ENCODE data around the gene CAMTA1. TPM values are rescaled to one million over a fixed set of nuclear protein-coding genes. Genes with fewer than 3 reads are reported as not detected.

Gene CAMTA1
- total RNA-seq, 2 donors from 2014 or later, result 55.3 to 69.5 TPM

DNA sequence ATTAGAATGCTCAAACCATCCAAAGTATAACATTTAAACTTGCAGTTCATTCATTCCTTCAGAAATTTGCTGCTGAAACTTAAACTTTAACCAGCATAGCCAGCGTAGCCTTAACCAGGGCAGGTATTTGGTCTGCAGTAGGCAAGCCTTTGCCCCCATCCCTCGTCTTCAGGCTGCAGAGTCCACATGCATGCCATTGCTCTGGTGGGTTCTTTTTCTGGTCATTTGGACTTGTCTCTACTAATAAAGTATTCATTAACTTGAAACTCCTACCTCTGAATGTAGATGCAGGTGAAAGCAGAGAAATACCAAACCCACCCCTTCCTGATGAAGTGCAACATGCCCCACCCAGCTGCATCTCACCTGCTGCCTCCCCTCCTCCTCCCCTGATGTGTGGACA, 100.2 kb downstream of the CAMTA1 start:
- DNase-seq, result no peak
- Mint-ChIP-seq H3K4me3 (no peak overlapping the region), H3K27ac (no peak overlapping the region), H3K4me1 (peaks cover 6% of the 10 kb centered on the region), H3K27me3 (no peaks in the 10 kb centered on the region), H3K36me3 (ENCODE audit: low read depth) (peaks cover 6% of the 10 kb centered on the region)
- H3K9me3 ChIP-seq (ENCODE audit: control insufficient read depth, low read length, poor library complexity, severe bottlenecking), result no peaks in the 10 kb centered on the region
- no peak for ATAC-seq

DNA sequence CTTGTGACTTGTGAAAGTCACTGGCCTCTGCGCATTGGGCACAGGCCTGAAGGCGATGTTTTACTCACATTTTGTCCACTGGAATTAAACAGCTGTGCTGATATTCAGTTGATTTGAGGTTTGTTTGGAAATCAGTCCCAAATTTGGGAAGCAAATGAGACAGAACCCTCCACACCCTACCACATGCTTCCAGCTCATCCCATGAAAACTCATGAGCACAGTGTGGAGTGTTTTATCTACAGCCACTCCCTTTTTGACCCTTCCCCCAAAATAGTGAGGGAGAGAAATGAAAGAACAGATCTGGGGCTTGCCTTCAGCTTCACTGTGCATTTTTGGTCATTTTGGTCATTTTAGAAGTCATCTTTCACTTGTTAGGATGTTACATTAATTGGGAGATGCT, 101.3 kb downstream of the CAMTA1 start:
- H3K9me3 ChIP-seq (ENCODE audit: control insufficient read depth, low read length, poor library complexity, severe bottlenecking), result no peaks in the 10 kb centered on the region
- DNase-seq, result no peak
- no peak for ATAC-seq
- H3K27ac Mint-ChIP-seq, result peak overlapping the region; percentile 41
- H3K4me3 Mint-ChIP-seq, result no peak overlapping the region
- H3K27me3 Mint-ChIP-seq, result no peaks in the 10 kb centered on the region
- H3K36me3 Mint-ChIP-seq (ENCODE audit: low read depth), result peaks cover 3% of the 10 kb centered on the region
- H3K4me1 Mint-ChIP-seq, result peaks cover 6% of the 10 kb centered on the region

DNA sequence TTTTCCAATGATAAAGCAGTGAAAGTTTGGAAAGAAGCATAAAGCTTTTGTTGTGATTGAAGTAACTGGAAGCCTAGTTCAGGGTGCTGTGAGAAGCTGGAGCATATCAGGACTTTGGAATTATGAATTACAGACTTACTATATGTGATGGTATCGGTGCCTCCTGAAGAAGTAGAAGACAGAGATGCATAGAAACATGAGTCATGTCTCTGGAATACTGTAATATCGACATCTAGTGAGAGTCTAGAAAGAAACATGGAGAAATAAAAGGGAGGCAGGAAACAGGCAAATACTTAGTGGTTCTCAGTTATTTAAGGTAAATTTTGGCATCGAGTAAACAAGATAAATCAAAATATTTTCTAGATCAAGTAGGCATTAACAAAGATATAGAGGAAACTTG, 103.0 kb downstream of the CAMTA1 start:
- ATAC-seq (no peak), DNase-seq (no peak)
- Mint-ChIP-seq H3K4me1 (peaks cover 6% of the 10 kb centered on the region), H3K27ac (peak overlapping the region; percentile 41), H3K27me3 (no peaks in the 10 kb centered on the region), H3K36me3 (ENCODE audit: low read depth) (peaks cover 3% of the 10 kb centered on the region), H3K4me3 (no peak overlapping the region)
- no peaks in the 10 kb centered on the region for H3K9me3 ChIP-seq (ENCODE audit: control insufficient read depth, low read length, poor library complexity, severe bottlenecking)

DNA sequence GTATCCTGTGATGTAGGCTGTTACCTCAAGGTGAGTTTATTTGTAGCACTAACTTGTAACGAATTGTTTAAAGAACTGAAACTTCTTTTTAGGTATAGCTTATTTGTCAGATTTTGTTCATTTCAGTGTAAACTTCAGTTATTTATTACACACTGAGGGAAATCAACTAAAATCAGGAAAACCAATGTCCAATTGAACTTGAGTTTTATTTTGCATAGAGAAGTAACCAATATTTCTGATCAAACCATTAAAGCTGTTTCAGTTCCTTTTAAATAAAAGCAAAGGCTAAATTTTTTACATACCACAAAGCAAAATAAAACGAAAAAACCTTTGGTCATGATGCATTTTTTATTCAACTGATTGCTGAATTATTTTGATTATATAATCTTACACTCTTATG, 103.6 kb downstream of the CAMTA1 start:
- ATAC-seq, result no peak
- H3K36me3 Mint-ChIP-seq (ENCODE audit: low read depth), result peaks cover 3% of the 10 kb centered on the region
- no peak overlapping the region for H3K27ac Mint-ChIP-seq

DNA sequence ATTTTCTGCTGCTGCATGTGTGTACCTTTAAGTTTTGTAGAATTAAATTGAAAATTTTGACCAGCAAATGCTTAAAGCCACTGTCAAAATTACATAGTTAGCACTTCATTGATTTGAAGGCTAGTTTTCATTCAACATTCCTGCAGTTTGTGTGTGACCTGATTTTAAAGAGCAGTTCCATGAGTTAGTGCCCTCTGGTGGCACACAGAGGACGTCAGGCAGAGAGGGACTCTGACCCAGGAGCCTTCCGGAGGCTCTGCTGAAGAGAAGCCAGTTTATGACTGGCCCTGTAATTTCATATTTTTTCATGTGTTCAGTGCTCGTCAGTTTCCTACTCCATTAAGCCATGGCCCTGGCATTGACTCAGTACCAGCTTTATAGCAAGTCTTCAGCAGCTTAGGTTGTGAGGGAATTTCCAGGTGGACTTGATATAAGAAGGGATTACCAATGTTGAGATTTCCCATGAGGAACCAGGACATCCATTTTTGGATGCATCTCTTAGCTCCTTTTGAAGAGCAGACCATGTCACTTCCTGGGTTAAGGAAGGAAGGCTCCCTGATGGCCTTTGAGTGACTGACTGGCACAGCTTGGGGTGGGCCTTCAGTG, 104.7 kb downstream of the CAMTA1 start:
- H3K9me3 ChIP-seq (ENCODE audit: control insufficient read depth, low read length, poor library complexity, severe bottlenecking), result no peaks in the 10 kb centered on the region
- Mint-ChIP-seq H3K4me3 (no peak overlapping the region), H3K36me3 (ENCODE audit: low read depth) (peaks cover 3% of the 10 kb centered on the region), H3K27ac (no peak overlapping the region), H3K27me3 (no peaks in the 10 kb centered on the region), H3K4me1 (peaks cover 11% of the 10 kb centered on the region)
- DNase-seq (peak in 1 of 3 donors; percentile 12), ATAC-seq (peak; percentile 57)

More for the DNA sequence above, 103.6 kb downstream of the CAMTA1 start:
- DNase-seq, result no peak
- Mint-ChIP-seq H3K4me3 (no peak overlapping the region), H3K27me3 (no peaks in the 10 kb centered on the region), H3K4me1 (peaks cover 9% of the 10 kb centered on the region)
- no peaks in the 10 kb centered on the region for H3K9me3 ChIP-seq (ENCODE audit: control insufficient read depth, low read length, poor library complexity, severe bottlenecking)

DNA sequence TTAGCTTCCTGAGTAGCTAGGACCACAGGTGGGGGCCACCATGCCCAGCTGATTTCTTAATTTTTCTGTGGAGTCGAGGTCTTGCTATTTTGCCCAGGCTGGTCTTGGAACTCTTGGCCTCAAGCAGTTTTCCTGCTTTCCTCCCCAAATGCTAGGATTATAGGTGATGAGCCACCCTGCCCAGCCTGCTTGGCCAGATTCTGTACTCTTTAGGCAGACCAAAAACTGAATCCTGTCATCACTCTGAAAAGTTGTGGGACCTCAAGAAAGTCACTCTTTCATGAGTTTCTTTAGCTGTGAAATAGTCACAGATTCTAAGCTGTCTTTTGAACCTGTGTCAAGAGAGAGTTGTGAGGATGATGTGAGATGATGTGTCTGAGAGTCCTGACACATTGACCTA, 105.4 kb downstream of the CAMTA1 start:
- Mint-ChIP-seq H3K27me3 (no peaks in the 10 kb centered on the region), H3K4me1 (peaks cover 10% of the 10 kb centered on the region), H3K36me3 (ENCODE audit: low read depth) (peaks cover 7% of the 10 kb centered on the region), H3K27ac (no peak overlapping the region), H3K4me3 (no peak overlapping the region)
- ATAC-seq (no peak), DNase-seq (no peak)
- no peaks in the 10 kb centered on the region for H3K9me3 ChIP-seq (ENCODE audit: control insufficient read depth, low read length, poor library complexity, severe bottlenecking)

DNA sequence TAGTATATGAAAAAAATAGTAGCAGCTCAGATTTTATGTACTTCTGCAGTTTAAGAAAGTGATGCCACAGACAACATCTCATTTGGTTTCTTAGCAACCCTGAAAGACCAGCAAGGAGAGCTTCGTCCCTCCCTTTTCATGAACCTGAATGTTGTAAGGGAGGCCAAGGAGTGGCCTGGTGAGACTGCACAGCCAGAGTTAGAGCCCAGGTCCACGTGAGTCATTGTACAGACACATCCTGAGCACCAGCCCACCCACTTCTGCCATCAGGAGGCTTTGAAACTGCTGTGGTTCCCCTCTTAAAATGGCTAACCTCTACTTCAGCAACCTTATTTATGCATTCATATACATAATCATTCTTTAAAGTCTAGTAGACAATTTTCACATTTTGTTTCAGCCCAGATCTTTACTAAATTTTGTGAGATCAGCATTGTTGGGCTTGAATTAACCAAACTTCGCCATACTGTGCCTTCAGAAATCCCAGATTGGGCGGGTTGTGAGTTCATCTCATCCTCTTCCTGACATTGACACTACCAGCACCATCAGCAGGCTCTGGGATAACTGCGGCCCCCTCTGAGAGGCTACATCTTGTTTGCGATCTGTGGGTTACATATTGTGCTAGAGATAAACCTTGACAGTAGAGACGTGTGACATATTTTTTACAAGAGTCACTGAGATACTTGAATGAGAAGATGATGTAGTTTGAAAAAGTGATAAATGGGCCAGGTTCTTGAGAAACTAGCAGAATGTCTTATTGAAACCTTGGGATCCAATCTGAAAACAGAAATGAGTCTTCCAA, 106.7 kb downstream of the CAMTA1 start:
- H3K4me3 Mint-ChIP-seq, result no peak overlapping the region
- no peak for DNase-seq
- no peak overlapping the region for H3K27ac Mint-ChIP-seq
- H3K27me3 Mint-ChIP-seq, result no peaks in the 10 kb centered on the region
- peaks cover 7% of the 10 kb centered on the region for H3K4me1 Mint-ChIP-seq
- no peaks in the 10 kb centered on the region for H3K9me3 ChIP-seq (ENCODE audit: control insufficient read depth, low read length, poor library complexity, severe bottlenecking)
- H3K36me3 Mint-ChIP-seq (ENCODE audit: low read depth), result peaks cover 8% of the 10 kb centered on the region
- ATAC-seq, result no peak

DNA sequence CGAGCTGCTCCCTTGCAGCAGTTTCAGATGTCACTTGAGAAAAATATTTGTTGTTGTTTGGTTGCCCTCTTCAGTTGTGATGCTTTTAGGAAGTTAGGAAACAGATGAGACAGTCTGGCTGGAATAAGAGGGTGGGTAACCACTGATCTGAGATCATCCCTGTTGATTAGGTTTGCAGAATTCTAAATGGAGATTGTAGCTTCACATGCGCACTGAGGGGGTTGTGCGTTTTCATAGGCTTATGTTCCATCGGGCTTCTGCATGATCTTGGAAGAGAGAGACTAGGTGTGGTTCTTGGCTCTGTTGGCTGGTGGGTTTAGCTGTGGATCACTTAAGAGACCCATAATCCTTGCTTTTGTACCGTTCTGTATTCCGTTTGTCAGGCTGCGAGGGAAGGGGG, 108.1 kb downstream of the CAMTA1 start:
- no peak overlapping the region for H3K4me3 Mint-ChIP-seq
- H3K4me1 Mint-ChIP-seq, result peaks cover 4% of the 10 kb centered on the region
- ATAC-seq (no peak), DNase-seq (no peak)
- H3K9me3 ChIP-seq (ENCODE audit: control insufficient read depth, low read length, poor library complexity, severe bottlenecking), result no peaks in the 10 kb centered on the region
- H3K27ac Mint-ChIP-seq, result peak overlapping the region; percentile 43
- H3K27me3 Mint-ChIP-seq, result no peaks in the 10 kb centered on the region
- peaks cover 5% of the 10 kb centered on the region for H3K36me3 Mint-ChIP-seq (ENCODE audit: low read depth)

DNA sequence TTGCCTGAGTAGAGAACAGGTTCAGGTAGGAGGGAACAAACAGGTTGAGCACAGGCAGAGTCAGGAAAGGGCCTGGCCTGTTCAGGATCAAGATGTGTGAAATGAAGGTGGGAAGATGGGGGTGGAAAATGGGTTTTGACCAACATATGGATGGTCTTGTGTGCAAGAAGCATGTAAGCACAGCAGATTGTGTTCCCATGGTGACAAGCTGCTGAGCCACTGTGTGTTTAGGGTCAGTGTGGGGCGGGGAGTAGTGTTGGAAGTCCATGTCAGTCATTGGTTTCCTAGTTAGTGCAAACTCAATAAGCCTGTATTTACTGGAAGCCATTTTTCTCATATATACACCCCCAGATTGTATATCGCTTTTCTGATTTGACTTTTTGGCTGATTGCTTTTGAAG, 111.9 kb downstream of the CAMTA1 start:
- ATAC-seq, result no peak
- Mint-ChIP-seq H3K27ac (no peak overlapping the region), H3K27me3 (no peaks in the 10 kb centered on the region), H3K4me3 (no peak overlapping the region), H3K36me3 (ENCODE audit: low read depth) (peaks cover 5% of the 10 kb centered on the region), H3K4me1 (peaks cover 6% of the 10 kb centered on the region)
- no peaks in the 10 kb centered on the region for H3K9me3 ChIP-seq (ENCODE audit: control insufficient read depth, low read length, poor library complexity, severe bottlenecking)
- no peak for DNase-seq

DNA sequence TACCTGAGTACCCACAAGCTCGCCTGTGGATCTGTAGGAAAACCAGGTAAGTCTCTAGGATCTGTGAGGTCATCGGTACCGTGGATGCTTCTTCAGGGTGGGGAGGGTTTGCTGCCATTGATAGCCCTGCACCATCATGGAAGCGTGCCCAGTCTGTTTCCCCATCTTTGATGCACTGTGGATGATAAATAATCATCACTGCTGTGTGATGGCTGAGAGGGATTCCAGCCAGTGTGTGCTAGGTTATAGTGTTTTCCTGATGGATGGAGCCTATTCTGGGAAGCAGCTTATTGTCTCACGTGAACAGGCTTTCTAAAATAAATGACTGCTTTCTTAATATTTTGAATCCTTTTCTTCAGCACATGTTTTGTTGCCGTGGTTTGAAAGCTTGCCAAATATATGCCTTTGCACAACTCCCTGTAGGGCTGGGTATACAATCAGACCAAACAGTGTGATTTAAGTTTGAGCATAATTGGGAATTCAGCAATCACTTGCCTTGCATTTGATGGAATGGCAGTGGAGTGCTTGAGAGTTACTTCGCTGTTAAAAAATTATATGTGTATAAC, 113.8 kb downstream of the CAMTA1 start:
- H3K27me3 Mint-ChIP-seq, result no peaks in the 10 kb centered on the region
- peaks cover 4% of the 10 kb centered on the region for H3K4me1 Mint-ChIP-seq
- DNase-seq, result no peak
- no peak overlapping the region for H3K27ac Mint-ChIP-seq
- H3K4me3 Mint-ChIP-seq, result no peak overlapping the region
- peaks cover 5% of the 10 kb centered on the region for H3K36me3 Mint-ChIP-seq (ENCODE audit: low read depth)
- H3K9me3 ChIP-seq (ENCODE audit: control insufficient read depth, low read length, poor library complexity, severe bottlenecking), result no peaks in the 10 kb centered on the region
- no peak for ATAC-seq

DNA sequence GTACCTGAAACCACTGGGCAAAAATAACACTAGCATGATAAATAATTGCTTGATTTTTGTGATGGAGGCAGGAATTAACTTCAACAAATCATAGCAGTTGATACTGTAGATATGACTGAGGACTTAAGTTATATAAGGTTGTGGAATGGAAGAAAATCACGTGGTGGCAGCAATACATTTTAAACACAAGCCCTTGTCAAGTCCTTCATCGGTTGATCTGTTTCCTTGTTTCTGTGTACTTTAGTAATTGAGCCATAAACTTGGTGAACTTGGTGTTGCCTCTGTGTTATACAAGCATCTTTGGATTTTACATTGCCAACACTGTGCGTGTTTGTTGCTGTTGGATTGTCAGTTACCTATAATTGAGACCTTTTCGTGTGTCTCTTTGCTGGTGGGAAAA, 114.4 kb downstream of the CAMTA1 start:
- H3K9me3 ChIP-seq (ENCODE audit: control insufficient read depth, low read length, poor library complexity, severe bottlenecking), result no peaks in the 10 kb centered on the region
- no peak overlapping the region for H3K4me3 Mint-ChIP-seq
- H3K27ac Mint-ChIP-seq, result no peak overlapping the region
- no peak for ATAC-seq
- DNase-seq, result no peak
- peaks cover 5% of the 10 kb centered on the region for H3K36me3 Mint-ChIP-seq (ENCODE audit: low read depth)
- H3K27me3 Mint-ChIP-seq, result no peaks in the 10 kb centered on the region
- H3K4me1 Mint-ChIP-seq, result peaks cover 4% of the 10 kb centered on the region

DNA sequence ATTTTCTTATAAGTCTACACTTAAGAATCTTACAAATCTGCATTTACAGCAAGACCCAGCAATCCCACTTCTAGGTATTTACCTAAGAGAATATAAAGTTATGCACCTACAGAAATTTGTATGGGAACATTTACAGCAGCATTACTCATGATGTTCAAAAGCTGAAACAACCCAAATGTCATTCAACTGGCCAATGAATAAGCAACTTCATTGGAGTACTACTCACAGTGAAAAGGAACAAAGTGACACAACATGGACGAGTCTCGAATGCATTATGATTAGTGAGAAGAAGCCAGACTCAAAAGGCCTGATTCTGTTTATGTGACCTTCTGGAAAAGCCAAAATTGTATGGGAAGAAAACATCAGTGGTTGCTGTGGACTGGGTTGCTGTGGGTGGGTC, 116.9 kb downstream of the CAMTA1 start:
- H3K4me3 Mint-ChIP-seq, result no peak overlapping the region
- H3K4me1 Mint-ChIP-seq, result peaks cover 7% of the 10 kb centered on the region
- H3K9me3 ChIP-seq (ENCODE audit: control insufficient read depth, low read length, poor library complexity, severe bottlenecking), result no peaks in the 10 kb centered on the region
- H3K27ac Mint-ChIP-seq, result no peak overlapping the region
- no peak for ATAC-seq
- no peak for DNase-seq
- no peaks in the 10 kb centered on the region for H3K27me3 Mint-ChIP-seq
- no peaks in the 10 kb centered on the region for H3K36me3 Mint-ChIP-seq (ENCODE audit: low read depth)

DNA sequence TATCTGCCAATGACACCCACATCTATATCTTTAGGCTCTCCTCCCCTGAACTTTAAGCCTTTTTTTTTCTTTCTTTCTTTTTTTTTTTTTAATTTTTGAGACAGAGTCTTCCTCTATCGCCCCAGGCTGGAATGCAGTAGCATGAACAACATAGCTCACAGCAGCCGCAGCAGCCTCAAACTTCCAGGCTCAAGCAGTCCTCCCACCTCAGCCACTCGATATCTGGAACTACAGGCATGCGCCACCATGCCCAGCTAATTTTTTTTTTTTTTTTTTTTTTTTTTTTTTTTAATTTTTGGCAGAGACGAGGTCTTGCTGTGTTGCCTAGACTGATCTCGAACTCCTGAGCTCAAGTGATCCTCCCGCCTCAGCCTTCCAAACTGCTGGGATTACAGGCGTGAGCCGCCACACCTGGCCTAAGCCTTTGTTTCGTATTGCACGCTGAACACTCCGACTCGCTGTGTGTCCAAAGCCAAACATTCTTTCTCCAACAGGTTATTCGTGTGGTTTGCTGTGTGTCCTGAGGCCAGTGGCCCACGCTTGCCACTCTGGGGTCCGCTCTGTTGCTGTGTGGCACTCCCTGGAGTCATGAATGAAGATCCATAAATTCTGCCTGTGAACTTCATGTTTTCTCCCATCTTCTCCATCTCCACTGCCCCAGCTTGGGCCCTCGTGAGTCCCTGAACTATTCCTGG, 119.4 kb downstream of the CAMTA1 start:
- no peak for ATAC-seq
- H3K4me3 Mint-ChIP-seq, result no peak overlapping the region
- no peaks in the 10 kb centered on the region for H3K36me3 Mint-ChIP-seq (ENCODE audit: low read depth)
- no peaks in the 10 kb centered on the region for H3K9me3 ChIP-seq (ENCODE audit: control insufficient read depth, low read length, poor library complexity, severe bottlenecking)
- H3K4me1 Mint-ChIP-seq, result peaks cover 7% of the 10 kb centered on the region
- H3K27me3 Mint-ChIP-seq, result no peaks in the 10 kb centered on the region
- H3K27ac Mint-ChIP-seq, result no peak overlapping the region
- DNase-seq, result no peak
